Measurements from ENCODE around the gene BEAN1.

Gene BEAN1

GRCh38 chr16:66397736-66398433, 29.2 kb upstream of the BEAN1 start:
- ChIA-PET POLR2A (no interaction called here), CTCF (interaction anchor here (0.9 kb wide), 1 partner anchor 9 kb away, joined by 3 read pairs; no protein-coding TSS in a partner anchor)
- no peak for TF ChIP-seq CTCF (IDR thresholded peaks at IDR 0.05; ENCODE audit: control extremely low read depth, extremely low read depth, low read depth, missing control alignments)
- no peak for DNase-seq (ENCODE audit: extremely low spot score)

DNA sequence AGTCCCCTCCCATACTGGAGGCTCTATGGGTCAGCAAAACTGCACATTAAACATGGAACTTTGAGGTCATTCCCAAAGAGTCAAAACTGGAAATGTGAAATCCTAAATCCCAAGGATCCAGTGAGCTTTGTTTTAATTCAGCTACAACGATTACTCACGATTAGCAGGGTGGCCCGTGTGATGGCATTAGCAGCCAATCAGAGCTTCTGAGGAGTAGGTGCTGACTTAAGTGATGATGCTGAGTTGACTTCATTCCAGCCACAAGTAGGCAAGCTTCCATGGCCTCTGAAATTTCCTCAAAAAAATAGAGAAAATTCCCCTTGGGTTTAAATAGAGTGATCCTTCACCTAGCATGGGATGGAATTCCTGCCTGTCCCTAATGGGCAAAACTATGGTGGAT, 28.1 kb upstream of the BEAN1 start:
- CTCF ChIA-PET, result interaction anchor here (0.9 to 1.3 kb wide), 2 partner anchors 8 to 89 kb away, joined by 3 read pairs; no protein-coding TSS in a partner anchor
- POLR2A ChIA-PET, result no interaction called here
- TF ChIP-seq CTCF (IDR thresholded peaks at IDR 0.05; ENCODE audit: control extremely low read depth, extremely low read depth, low read depth, missing control alignments), result no peak
- DNase-seq (ENCODE audit: extremely low spot score), result no peak

GRCh38 chr16:66399930-66400329, 27.2 kb upstream of the BEAN1 start:
- CTCF ChIA-PET, result interaction anchor here (1.1 to 1.3 kb wide), 2 partner anchors 89 to 209 kb away, joined by 3 read pairs; no protein-coding TSS in a partner anchor
- DNase-seq (ENCODE audit: extremely low spot score), result no peak
- POLR2A ChIA-PET, result no interaction called here
- TF ChIP-seq CTCF (IDR thresholded peaks at IDR 0.05; ENCODE audit: control extremely low read depth, extremely low read depth, low read depth, missing control alignments), result no peak

- DNase-seq (ENCODE audit: extremely low spot score), result no peak
- no peak for TF ChIP-seq CTCF (IDR thresholded peaks at IDR 0.05; ENCODE audit: control extremely low read depth, extremely low read depth, low read depth, missing control alignments)
- ChIA-PET CTCF (interaction anchor here (1.1 kb wide), 1 partner anchor 208 kb away, joined by 3 read pairs; no protein-coding TSS in a partner anchor), POLR2A (no interaction called here)
Measured at GRCh38 chr16:66400503-66401380, 26.4 kb upstream of the BEAN1 start.

- ChIA-PET CTCF (no interaction called here), POLR2A (no interaction called here)
- no peak for DNase-seq (ENCODE audit: extremely low spot score)
- TF ChIP-seq CTCF (IDR thresholded peaks at IDR 0.05; ENCODE audit: control extremely low read depth, extremely low read depth, low read depth, missing control alignments), result no peak
Measured at GRCh38 chr16:66401610-66402009, 25.5 kb upstream of the BEAN1 start.

- CTCF ChIA-PET, result interaction anchor here (1.1 to 1.6 kb wide), 2 partner anchors 74 to 187 kb away, joined by 3 to 4 read pairs; no protein-coding TSS in a partner anchor
- TF ChIP-seq CTCF (IDR thresholded peaks at IDR 0.05; ENCODE audit: control extremely low read depth, extremely low read depth, low read depth, missing control alignments), result no peak
- DNase-seq (ENCODE audit: extremely low spot score), result no peak
- POLR2A ChIA-PET, result no interaction called here
Measured at GRCh38 chr16:66402166-66402565, 24.9 kb upstream of the BEAN1 start.

Measured in GM10248 (cell line).